Stimulated activated CD4-positive, alpha-beta T cell treated with anti-CD3 and anti-CD28 coated beads, Interleukin-2, amount 100 ng/mL, for 24 hours (primary cell): ENCODE measurements around the gene SIRT2.
"Not testable (repeated sequence)": the region's sequence is repeated elsewhere in the genome, so short reads cannot be mapped to it uniquely, and the experiment has no call there.

Experiments used
- DNase-seq, 2 donors: peaks; one replicate each; pipeline ENCODE4 v3.0.0-alpha.2; 2020

SIRT2 gene

DNA sequence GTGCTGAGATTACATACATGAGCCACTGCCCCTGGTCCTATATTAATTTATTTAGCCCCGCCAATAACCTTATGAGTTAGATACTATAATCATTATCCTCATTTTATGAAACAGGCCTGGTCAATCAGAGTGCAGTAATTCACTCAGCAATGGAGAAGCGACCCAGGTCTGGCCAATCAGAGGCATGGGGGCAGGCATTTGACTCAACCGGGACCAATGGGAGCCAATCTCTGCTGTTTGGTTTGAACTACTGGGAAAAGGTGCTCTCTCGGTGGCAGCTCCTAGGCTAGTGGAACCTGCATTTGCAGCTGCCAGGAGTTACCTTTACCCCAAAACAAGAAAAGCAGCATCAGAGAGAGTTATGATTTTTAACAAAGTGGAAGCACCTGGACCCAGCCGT is 6.6 kb downstream of the SIRT2 start:
- no peak for DNase-seq

GRCh38 chr19:38891771-38892170 is 7.6 kb downstream of the SIRT2 start:
- DNase-seq = no peak

DNA sequence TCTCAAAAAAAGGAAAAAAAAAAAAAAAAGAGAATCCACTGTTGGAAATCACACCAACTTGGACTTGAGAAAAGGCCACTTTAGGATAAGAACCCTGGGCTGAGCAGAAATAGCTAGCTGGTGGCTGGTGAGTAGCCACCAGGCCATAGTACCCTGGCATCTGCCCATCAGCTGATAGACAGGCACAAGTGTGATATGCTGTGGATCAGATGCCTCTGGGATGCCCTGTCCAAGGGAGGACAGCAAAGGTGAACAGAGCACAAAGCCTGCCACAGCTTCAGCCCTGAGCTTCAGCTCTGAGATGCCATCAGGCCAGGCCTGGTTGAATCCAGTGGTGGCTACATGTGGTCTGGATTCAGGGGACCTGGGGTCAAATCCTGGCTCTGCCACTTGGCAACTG is 8.7 kb downstream of the SIRT2 start:
- no peak for DNase-seq

- DNase-seq = no peak
Observed at GRCh38 chr19:38889803-38890202, 9.6 kb downstream of the SIRT2 start.

- no peak for DNase-seq
Observed at GRCh38 chr19:38888876-38889275, 10.5 kb downstream of the SIRT2 start.

DNA sequence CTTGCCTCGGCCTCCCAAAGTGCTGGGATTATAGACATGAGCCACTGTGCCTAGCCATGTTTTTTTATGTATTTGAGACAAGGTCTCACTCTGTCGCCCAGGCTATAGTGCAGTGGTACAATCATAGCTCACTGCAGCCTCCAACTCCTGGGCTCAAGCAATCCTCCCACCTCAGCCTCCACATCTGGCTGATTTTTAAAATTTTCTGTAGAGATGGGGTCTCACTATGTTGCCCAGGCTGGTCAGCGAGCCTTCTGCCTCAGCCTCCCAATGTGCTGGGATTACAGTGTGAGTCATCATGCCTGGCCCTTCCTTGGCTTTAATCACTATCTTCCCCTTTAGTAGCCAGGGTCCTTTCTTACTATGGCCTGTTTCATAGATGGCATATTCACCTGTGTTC is 14.7 kb downstream of the SIRT2 start:
- DNase-seq = not testable (repeated sequence)

DNA sequence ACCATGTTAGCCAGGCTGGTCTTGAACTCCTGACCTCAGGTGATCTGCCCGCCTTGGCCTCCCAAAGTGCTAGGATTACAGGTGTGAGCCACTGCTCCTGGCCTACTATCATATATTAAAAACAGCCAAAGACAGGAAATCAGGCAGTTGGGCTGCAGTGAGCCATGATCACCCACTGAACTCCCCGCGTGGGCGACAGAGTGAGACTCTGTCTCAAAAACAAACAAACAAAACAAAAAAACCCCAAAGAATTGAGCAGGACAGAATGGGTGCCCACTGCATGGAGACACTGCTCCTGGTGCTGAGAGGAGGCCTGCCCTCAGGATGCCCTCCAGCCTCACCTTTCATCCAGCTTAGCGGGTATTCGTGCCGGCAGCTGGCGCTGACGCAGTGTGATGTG is 16.1 kb downstream of the SIRT2 start:
- no peak for DNase-seq

DNA sequence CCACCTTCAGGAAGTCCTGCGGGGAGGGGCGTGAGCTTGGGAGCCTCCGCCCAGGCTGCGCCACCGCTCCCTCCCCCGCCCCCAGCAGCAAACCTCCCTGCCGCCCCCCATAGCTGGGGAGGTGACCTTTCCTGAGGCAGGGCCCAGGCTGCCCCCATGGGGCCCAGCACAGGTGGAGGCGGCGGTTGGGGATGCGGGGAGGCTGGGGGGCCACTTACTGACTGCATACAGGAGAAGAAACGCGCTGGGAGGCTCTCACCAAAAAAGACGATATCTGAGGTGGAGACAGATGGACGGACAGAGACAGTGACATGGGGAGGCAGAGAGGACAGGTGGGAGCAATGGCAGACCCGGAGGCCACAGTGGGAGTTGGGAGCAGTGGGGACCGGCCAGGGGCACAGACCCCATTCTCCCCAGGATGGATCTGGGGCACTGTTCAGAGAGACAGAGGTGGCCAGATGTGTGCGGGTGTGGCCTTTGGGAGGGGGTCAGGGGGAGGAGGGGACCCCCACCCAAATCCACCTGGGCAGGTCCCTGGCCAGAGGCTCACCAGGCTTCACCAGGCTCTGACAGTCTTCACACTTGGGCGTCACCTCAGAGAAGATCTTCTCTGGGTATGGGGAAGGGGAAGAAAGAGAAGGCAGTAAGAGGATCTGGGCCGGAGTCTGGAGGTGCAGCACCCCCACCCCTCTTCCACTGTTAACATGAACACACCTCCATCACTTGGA is 18.4 kb downstream of the SIRT2 start:
- DNase-seq = no peak

DNA sequence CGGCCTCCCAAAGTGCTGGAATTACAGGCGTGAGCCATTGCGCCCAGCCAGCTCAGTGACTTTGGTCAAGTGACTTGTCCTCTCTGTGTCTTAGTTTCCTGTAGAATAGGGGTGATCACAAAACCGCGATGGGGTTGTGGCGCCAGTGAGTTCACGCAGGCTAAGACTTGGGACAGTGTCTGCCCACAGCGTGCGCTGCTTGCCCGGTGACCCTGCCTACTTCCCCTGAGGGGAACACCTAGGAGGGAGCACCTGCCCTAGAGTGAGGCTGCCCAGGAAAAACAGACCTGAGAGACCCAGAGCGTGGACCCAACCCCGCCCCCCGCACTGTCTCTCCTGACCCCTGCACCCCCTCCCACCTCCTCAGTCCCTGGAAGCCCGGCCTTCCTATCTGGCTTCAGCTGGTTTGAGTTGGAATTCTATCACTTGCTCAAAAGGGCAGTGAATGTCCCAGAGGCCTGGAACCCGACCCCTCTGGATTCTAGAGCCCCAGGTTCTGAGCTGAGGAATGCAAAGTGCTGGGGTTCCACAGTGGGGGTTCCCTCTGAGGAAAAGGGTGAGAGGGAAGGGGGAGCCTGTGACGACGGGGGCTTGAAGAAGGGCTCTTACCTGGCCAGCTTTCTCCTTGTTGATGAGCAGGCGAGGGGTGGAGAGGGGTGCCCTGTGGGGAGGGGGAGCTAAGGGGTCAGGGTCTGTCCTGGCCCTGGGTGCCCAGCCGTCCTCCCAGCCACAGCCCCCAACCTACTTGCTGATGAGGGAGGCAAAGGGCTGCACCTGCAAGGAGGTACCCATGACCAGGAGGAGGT is 19.1 kb downstream of the SIRT2 start:
- no peak for DNase-seq

DNA sequence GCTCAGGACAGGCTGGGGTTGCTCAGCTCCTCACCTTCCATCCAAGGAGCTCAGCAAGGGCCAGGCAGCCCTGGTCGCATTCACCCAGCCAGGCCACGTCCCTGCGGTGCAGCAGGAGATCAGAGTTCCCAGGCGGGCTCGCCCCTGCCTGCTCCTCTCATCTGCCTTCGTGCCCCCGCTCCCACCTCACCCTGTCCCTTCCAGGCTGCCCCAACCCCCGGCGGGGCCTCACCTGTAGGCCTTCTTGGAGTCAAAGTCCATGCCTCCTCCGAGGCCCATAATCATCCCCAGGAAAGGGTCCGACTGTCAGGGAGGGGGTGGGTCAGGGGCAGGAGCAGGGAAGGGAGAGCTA is 20.0 kb downstream of the SIRT2 start:
- no peak for DNase-seq

- DNase-seq = no peak
Observed at GRCh38 chr19:38878575-38879399, 20.6 kb downstream of the SIRT2 start.

DNA sequence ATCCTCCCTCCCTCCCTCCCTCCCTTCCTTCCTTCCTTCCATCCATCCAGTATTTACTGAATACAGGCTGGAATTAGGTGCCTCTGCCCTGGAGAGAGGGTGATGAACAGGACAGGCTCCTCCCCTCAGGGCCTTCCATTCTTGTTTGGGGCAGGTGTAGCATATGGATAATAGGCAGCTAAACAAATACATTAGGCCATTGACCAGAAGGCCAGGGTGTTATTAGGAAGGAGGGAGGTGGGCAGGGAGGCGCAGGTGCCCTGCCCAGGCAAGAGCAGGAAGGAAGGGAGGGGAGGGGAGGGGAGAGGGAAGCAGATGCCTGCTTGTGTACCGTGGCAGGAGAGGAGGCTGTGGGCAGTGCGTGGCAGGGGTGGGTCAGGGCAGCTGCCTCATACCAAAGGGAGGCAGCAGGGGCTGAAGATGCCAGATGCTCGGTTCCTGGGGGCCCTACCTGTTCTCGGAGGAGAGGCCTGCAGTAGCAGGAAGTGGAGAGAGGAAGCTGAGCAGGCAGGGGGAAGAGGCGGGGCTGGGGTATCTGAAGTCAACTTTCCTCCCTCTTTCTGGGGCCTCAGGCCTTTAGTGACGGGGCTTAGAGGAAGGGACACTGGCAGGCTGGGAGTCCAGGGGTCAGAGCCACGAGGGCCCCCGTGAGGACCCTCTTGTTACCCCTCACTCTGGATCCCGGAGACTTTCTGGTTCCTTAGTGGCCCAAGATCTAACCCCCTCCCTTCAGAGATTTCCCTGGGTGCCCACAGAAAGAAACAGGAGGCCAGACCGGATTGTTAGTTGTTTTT is 21.4 kb downstream of the SIRT2 start, which contains the start of gene RINL:
Gene RINL (minus strand): TSS at position 495 of the 794 bp plus-strand sequence. CDS start 1,533 bp downstream, outside the sequence.
- DNase-seq = peak; percentile 70 to 77

- DNase-seq = no peak
Observed at GRCh38 chr19:38875656-38876395, 23.6 kb downstream of the SIRT2 start.

DNA sequence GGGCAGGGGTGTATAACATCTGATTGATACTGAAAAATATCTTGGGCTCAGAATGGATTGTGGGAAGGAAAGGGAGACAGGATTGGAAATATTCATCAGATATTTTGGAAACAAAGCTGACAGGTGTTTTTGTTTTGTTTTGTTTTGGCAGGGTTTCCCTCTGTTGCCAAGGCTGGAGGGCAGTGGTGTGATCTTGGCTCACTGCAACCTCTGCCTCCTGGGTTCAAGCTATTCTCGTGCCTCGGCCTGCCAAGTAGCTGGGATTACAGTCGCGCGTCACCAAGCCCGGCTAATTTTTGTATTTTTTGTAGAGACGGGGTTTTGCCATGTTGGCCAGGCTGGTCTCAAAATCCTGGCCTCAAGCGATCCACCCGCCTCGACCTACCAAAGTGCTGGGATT is 26.0 kb downstream of the SIRT2 start:
- DNase-seq = not testable (repeated sequence)

GRCh38 chr19:38870612-38871011 is 28.8 kb downstream of the SIRT2 start:
- DNase-seq = no peak

DNA sequence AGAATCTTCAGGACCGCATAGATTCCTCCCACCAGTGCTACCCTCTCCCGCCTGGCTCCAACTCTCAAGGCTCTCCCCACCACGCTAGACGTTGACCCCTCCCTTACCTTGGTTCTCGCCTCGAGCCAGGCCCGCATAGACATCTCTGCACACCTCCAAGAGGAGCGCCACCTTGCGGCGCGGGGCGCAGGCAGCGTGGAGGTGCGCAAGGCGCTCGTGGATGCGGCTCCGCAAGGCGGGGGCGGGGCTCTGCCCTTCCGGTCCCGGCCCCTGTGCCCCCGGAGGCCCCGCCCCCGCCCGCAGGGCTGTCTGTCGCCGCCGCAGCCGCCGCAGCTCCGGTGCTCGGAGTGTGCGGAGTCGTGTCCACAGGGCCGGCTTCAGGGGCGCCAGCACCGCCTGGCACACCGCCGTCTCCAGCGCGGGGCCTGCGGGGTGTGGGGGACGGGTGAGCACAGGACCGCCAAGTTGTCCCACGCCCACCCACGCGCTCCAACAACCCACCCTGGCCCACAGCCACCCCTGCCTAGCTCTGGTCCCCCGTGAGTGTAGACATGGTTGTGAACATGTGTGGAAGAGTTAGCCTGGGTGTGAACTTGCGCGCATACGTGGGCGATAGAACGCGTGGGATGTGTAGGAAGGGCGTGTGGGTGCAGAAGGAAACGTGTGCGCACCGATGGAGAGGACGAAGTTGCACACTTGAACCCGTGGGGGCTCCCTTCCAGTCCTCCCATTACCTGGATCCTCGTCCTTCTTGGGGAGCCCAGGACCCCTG is 29.4 kb downstream of the SIRT2 start:
- peak; percentile 94 to 97 for DNase-seq

GRCh38 chr19:38869160-38869835 is 30.1 kb downstream of the SIRT2 start:
- DNase-seq = peak in 1 of 2 donors; percentile 52

DNA sequence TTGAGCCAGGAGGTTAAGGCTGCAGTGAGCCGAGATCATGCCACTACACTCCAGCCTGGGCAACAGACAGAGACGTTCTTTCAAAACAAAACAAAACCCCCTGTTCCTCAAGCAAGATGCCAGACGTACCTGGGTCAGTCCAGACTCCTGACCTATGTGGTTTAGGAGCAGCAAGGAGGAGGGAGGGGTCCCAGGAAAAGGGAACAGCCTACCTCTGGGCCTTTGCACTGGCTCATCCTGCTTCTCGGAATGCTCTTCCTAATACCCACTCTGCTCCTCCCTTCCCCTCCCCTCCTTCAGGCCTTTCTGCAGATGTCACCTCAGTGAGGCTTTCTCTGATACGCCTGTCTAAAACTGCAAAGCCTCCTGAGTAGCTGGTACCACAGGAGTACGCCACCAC is 30.9 kb downstream of the SIRT2 start:
- no peak for DNase-seq

DNA sequence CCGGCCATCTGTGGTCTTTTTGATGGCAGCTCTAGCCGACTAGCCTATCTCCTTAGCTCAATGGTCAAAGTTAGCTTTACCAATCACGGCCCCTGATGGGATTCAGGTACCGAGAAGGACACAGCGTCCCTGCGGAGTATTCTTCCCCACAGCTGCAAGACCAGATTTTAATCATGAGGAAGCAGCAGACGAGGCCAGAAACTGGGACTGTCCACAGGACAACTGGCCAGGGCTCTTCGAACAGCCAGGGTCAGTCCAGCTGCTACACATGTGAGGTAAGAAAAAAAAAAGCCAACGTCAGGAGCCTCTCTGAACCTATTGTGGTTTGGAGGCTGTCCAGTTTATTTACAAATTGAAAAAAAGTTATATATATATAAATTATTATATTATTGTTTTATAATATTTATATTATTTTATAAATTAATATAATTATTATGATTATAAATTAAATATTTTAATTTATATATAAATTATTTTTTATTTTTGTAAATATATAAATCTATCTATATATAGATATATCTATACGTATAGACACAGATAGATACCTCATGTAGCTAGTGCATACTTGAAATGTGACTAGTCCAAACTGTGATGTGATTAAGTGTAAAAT is 32.1 kb downstream of the SIRT2 start:
- no peak for DNase-seq
